Skeletal muscle tissue (tissue), 1 donor: ENCODE results near the gene ELAVL4. TPM values are rescaled to one million over a fixed set of nuclear protein-coding genes. Genes with fewer than 3 reads are reported as not detected.

Experiments
- total RNA-seq: library from RNA; depleted of rRNA; stranded (reverse); fragments of >200 nt; gene quantifications from one replicate; pipeline ENCODE4 v1.2.3, GENCODE V29; 2014

Gene ELAVL4
- total RNA-seq, 1 donor from 2014 or later = under 0.01 TPM

Other genes starting within 250 kb of the ELAVL4 start
- under 0.01 TPM for gene AGBL4, start 85.0 kb upstream of the ELAVL4 start, total RNA-seq